T-helper 1 cell (primary cell): ENCODE data around the gene HOGA1.
"Not testable (repeated sequence)": the region's sequence is repeated elsewhere in the genome, so short reads cannot be mapped to it uniquely, and the experiment has no call there.

ENCODE experiments used
- DNase-seq, 5 donors: peaks; one replicate each; pipeline ENCODE4 v3.0.0-alpha.2; 2012 to 2020
- total RNA-seq, 4 donors: gene quantifications; one replicate each; lab custom pipeline; 2026; lab: John Stamatoyannopoulos, UW

The HOGA1 gene
- 0 reads per million in 4 donors for total RNA-seq

- DNase-seq: no peak
These were observed at the start of gene HOGA1 for GRCh38 chr10:97584060-97584797. HOGA1 (plus strand) TSS chr10:97584389; CDS start chr10:97584704, 315 bp downstream.

GRCh38 chr10:97534746-97535367, 49.3 kb upstream of the HOGA1 start:
- DNase-seq: peak in 1 of 5 donors; percentile 17

- no peak for DNase-seq
These were observed 46.9 kb upstream of the HOGA1 start for GRCh38 chr10:97537186-97537869.

GRCh38 chr10:97538411-97538810, 45.8 kb upstream of the HOGA1 start:
- DNase-seq: no peak

GRCh38 chr10:97538839-97539238, 45.4 kb upstream of the HOGA1 start:
- no peak for DNase-seq

- DNase-seq: no peak
These were observed 44.5 kb upstream of the HOGA1 start for GRCh38 chr10:97539523-97540200.

- DNase-seq: no peak
These were observed 43.3 kb upstream of the HOGA1 start for GRCh38 chr10:97540669-97541500.

GRCh38 chr10:97542169-97543024, 41.8 kb upstream of the HOGA1 start:
- no peak for DNase-seq

- peak in 1 of 5 donors; percentile 44 for DNase-seq
These were observed 41.1 kb upstream of the HOGA1 start for GRCh38 chr10:97543025-97543546.

GRCh38 chr10:97546456-97547270, 37.5 kb upstream of the HOGA1 start:
- no peak for DNase-seq

GRCh38 chr10:97547271-97547600, 37.0 kb upstream of the HOGA1 start:
- no peak for DNase-seq

- DNase-seq: no peak
These were observed 36.2 kb upstream of the HOGA1 start for GRCh38 chr10:97547962-97548361.

GRCh38 chr10:97548828-97549455, 35.2 kb upstream of the HOGA1 start:
- no peak for DNase-seq

GRCh38 chr10:97549587-97550322, 34.4 kb upstream of the HOGA1 start:
- DNase-seq: no peak

- DNase-seq: no peak
These were observed 33.6 kb upstream of the HOGA1 start for GRCh38 chr10:97550336-97551149.

- no peak for DNase-seq
These were observed 32.9 kb upstream of the HOGA1 start for GRCh38 chr10:97551271-97551670.

GRCh38 chr10:97553575-97554031, 30.6 kb upstream of the HOGA1 start:
- DNase-seq: peak in 4 of 5 donors; percentile 24 to 58 (median 30)

GRCh38 chr10:97554336-97554735, 29.9 kb upstream of the HOGA1 start:
- not testable (repeated sequence) for DNase-seq
